ENCODE data around the gene HPS3. TPM values are rescaled to one million over a fixed set of nuclear protein-coding genes. Genes with fewer than 3 reads are reported as not detected.
"Not testable (repeated sequence)": the region's sequence is repeated elsewhere in the genome, so short reads cannot be mapped to it uniquely, and the experiment has no call there.

Gene HPS3
- total RNA-seq, 1 donor from 2014 or later, result 32.3 TPM

GRCh38 chr3:149188494-149188893 lies 59.1 kb downstream of the HPS3 start:
- Mint-ChIP-seq H3K27ac (peak overlapping the region; percentile 89), H3K36me3 (peaks cover 3% of the 10 kb centered on the region), H3K4me1 (peaks cover 24% of the 10 kb centered on the region), H3K27me3 (ENCODE audit: insufficient read depth, low read depth) (no peaks in the 10 kb centered on the region), H3K9me3 (peaks cover 16% of the 10 kb centered on the region), H3K4me3 (no peak overlapping the region)
- no peaks in the 10 kb centered on the region for H3K9me3 ChIP-seq (ENCODE audit: low read depth)
- H3F3A ChIP-seq (ENCODE audit: low read depth), result no peaks in the 10 kb centered on the region
- no peaks in the 10 kb centered on the region for H3K27me3 ChIP-seq
- no peak overlapping the region for H3K27ac ChIP-seq
- no peak overlapping the region for H3K9ac ChIP-seq
- H3K4me2 ChIP-seq, result no peak overlapping the region
- no peak for DNase-seq (ENCODE audit: low spot score)
- no peaks in the 10 kb centered on the region for H3K36me3 ChIP-seq
- no peak overlapping the region for H3K4me3 ChIP-seq
- no peaks in the 10 kb centered on the region for H4K20me1 ChIP-seq (ENCODE audit: low read depth)
- H3K79me2 ChIP-seq (ENCODE audit: low read depth), result no peaks in the 10 kb centered on the region
- no peak for TF ChIP-seq CTCF (IDR thresholded peaks at IDR 0.05)
- TF ChIP-seq EZH2phosphoT487 (IDR thresholded peaks at IDR 0.05), result no peak
- no peak for TF ChIP-seq EZH2 (IDR thresholded peaks at IDR 0.05)
- H2AFZ ChIP-seq (replicated peaks), result no peak overlapping the region
- peaks cover 5% of the 10 kb centered on the region for H3K4me1 ChIP-seq

GRCh38 chr3:149195221-149195620 lies 65.8 kb downstream of the HPS3 start:
- H3K36me3 ChIP-seq, result no peaks in the 10 kb centered on the region

GRCh38 chr3:149196805-149197592 lies 67.6 kb downstream of the HPS3 start:
- not testable (repeated sequence) for H3K27me3 Mint-ChIP-seq (ENCODE audit: insufficient read depth, low read depth); H3K36me3 Mint-ChIP-seq; H3K9ac ChIP-seq; DNase-seq (ENCODE audit: low spot score); H3K9me3 Mint-ChIP-seq; H3K79me2 ChIP-seq (ENCODE audit: low read depth); H3K27ac ChIP-seq; H3K9me3 ChIP-seq (ENCODE audit: low read depth); H4K20me1 ChIP-seq (ENCODE audit: low read depth); H3K36me3 ChIP-seq; H3K27me3 ChIP-seq
- H3K4me3 ChIP-seq, result peak overlapping the region; percentile 49
- H2AFZ ChIP-seq (replicated peaks), result peak overlapping the region; percentile 74
- H3K4me2 ChIP-seq, result peak overlapping the region; percentile 81
- H3K4me1 ChIP-seq, result peaks cover 36% of the 10 kb centered on the region
- Mint-ChIP-seq H3K4me1 (peaks cover 28% of the 10 kb centered on the region), H3K4me3 (peak overlapping the region; percentile 26), H3K27ac (peak overlapping the region; percentile 51)
- H3F3A ChIP-seq (ENCODE audit: low read depth), result peaks cover 30% of the 10 kb centered on the region

More at GRCh38 chr3:149195221-149195620, 65.8 kb downstream of the HPS3 start:
- Histone ChIP-seq H3K27me3 (no peaks in the 10 kb centered on the region), H3K4me2 (no peak overlapping the region), H4K20me1 (ENCODE audit: low read depth) (no peaks in the 10 kb centered on the region), H3K4me1 (peaks cover 42% of the 10 kb centered on the region), H2AFZ (replicated peaks) (no peak overlapping the region), H3K79me2 (ENCODE audit: low read depth) (no peaks in the 10 kb centered on the region), H3F3A (ENCODE audit: low read depth) (peaks cover 30% of the 10 kb centered on the region), H3K9me3 (ENCODE audit: low read depth) (no peaks in the 10 kb centered on the region), H3K4me3 (no peak overlapping the region), H3K27ac (no peak overlapping the region), H3K9ac (no peak overlapping the region)
- H3K36me3 Mint-ChIP-seq, result no peaks in the 10 kb centered on the region
- H3K27ac Mint-ChIP-seq, result no peak overlapping the region
- peaks cover 28% of the 10 kb centered on the region for H3K4me1 Mint-ChIP-seq
- no peaks in the 10 kb centered on the region for H3K9me3 Mint-ChIP-seq
- H3K4me3 Mint-ChIP-seq, result no peak overlapping the region
- no peak for DNase-seq (ENCODE audit: low spot score)
- TF ChIP-seq EZH2phosphoT487 (IDR thresholded peaks at IDR 0.05) (no peak), CTCF (IDR thresholded peaks at IDR 0.05) (no peak), EZH2 (IDR thresholded peaks at IDR 0.05) (no peak)
- H3K27me3 Mint-ChIP-seq (ENCODE audit: insufficient read depth, low read depth), result peaks cover 3% of the 10 kb centered on the region

- DNase-seq (ENCODE audit: low spot score), result peak; percentile 56
- H3K36me3 ChIP-seq, result no peaks in the 10 kb centered on the region
- Mint-ChIP-seq H3K36me3 (no peaks in the 10 kb centered on the region), H3K27me3 (ENCODE audit: insufficient read depth, low read depth) (peaks cover 3% of the 10 kb centered on the region), H3K9me3 (peaks cover 2% of the 10 kb centered on the region), H3K27ac (no peak overlapping the region), H3K4me1 (peaks cover 28% of the 10 kb centered on the region), H3K4me3 (peak overlapping the region; percentile 22)
- H4K20me1 ChIP-seq (ENCODE audit: low read depth), result no peaks in the 10 kb centered on the region
- H3K79me2 ChIP-seq (ENCODE audit: low read depth), result no peaks in the 10 kb centered on the region
- no peak overlapping the region for H3K9ac ChIP-seq
- H2AFZ ChIP-seq (replicated peaks), result no peak overlapping the region
- peak overlapping the region; percentile 49 for H3K4me3 ChIP-seq
- peaks cover 36% of the 10 kb centered on the region for H3K4me1 ChIP-seq
- no peaks in the 10 kb centered on the region for H3K27me3 ChIP-seq
- TF ChIP-seq CTCF (IDR thresholded peaks at IDR 0.05), result no peak
- H3F3A ChIP-seq (ENCODE audit: low read depth), result peaks cover 30% of the 10 kb centered on the region
- no peaks in the 10 kb centered on the region for H3K9me3 ChIP-seq (ENCODE audit: low read depth)
- peak overlapping the region; percentile 81 for H3K4me2 ChIP-seq
- no peak overlapping the region for H3K27ac ChIP-seq
Measured at GRCh38 chr3:149197669-149198068, 68.2 kb downstream of the HPS3 start.
